Measurements from ENCODE around the gene TEX53.

Gene TEX53

DNA sequence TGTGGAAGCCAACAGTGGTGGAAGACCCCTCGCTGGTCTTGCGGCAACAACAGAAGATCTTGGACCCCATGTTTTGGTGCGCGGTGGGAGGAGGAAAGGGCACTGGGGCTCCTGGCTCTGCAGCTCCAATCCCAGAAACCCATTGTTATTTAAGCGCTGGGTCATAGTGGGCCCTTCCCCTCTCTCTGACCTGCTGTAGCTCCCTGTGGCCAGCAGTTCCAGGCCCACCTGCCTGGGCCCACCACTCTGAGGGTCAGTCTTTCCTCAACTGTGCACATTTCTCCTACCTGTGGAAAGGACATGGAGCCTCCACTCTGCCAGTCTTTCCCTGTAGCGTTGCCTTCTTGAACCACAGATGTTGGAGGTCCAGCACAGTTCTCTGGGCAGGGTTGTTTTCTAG, at the start of gene TEX53:
TSS of gene TEX53 (minus strand) at position 101 of the 400 bp plus-strand sequence. CDS start at position 70, 31 bp downstream.
- no peak for DNase-seq (ENCODE audit: low read depth)

DNA sequence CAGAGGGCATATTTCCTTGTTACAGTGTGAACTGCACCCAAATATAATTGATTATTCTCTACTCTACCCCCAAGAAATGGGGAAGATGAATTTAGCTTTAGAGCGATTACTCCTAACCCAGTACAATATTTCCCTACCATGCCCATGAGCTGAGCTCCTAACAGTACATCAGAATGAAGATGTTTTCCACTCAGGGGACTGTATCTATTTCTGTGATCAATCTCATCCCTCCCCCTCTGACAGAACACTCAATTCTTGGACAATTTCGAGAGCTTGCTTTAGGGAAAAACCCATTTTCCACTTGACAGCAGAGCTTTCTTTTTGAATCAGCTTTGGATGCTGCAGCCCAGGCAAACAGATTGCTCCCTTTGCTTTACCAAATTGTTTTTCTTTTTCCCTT, 49.1 kb upstream of the TEX53 start:
- no peak for DNase-seq (ENCODE audit: low read depth)

DNA sequence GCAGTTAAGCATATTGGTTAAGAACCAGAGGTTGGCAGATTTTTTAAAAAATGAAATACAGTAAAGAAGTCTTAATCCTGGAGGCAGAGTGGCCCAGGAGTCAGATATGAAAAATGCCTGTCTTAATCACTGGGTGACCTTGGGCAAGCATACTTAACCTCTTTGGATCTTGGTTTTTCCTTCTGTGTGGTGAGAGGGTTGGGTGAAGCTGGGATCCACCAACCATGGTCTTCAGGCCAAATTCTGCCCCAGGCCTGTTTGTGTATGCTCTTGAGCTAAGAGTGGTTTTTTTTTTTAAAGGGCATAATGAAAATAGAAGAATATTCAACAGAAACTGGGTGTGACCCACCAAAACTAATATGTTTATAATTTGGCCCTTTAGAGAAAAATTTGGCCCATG, 44.4 kb upstream of the TEX53 start:
- peak; percentile 40 for DNase-seq (ENCODE audit: low read depth)

DNA sequence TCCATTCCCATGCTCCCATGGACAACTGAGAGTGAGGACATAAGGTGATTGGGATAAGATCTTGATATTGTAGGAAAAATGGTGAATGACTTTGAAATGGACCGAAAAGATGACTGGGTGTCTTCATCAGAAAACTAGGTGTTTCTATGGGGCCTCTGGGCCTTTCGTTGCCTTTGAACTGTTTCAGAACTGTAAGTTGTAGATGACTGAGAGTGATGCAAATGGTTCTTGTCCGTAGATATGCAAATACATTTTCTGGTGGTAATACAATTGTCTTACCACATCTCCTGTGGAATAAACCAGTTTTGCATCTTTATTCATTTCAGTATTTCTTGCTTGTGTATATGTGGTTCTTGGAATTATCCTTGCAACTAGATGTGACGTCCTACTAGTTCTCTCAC, 40.3 kb upstream of the TEX53 start:
- DNase-seq (ENCODE audit: low read depth): no peak

DNA sequence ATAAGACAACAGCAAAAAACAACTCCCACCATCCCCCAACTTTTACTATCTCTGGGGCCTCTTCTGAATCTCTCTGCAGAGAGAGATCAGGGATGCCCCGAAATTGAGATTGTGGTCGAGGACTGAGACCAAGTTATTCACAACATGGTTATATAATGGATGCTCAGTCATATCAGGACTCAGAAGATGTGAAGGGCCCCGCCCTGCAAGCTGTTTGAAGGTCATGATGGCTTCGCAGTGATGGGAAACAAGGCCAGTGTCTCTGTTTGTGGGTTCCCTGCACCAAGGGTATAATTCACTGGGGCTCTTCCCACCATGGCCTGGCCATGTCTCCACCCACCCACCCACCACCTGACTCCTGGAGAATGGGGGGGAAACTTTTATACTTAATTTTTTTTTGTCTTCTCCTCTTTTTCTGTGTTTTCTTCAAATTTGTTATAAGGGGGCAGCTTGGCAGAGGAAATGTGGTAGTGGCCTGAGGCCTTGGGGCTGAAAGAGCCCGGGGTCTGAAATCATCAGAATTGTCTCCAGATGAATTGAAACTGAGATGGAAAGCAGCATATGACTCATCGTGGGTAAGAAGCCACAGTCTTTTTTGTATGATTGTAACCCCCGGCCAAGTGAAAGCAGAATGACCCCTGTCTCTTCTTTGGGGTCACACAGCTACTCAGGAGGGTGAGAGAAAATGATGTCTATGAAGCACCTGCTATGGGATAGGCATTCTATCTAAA, 39.4 kb upstream of the TEX53 start:
- DNase-seq (ENCODE audit: low read depth): peak; percentile 82

DNA sequence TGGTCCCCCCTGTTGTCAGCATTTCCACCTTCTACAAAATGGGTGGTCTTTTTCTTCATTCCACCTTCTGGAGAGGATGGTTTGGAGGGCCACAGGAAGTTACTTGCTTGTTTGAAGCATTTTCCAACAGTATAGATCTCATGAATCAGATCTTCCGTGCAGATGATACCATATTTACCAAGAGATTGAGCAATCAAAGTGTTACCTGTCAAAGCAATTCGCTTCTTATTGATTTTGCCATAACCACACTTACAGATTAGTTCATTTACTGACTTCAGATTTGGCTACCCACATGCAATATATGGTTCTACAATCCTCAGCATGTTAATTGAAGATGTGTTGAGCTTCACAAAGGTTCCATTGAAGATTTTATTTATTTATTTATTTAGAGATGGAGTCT, 38.3 kb upstream of the TEX53 start:
- no peak for DNase-seq (ENCODE audit: low read depth)

DNA sequence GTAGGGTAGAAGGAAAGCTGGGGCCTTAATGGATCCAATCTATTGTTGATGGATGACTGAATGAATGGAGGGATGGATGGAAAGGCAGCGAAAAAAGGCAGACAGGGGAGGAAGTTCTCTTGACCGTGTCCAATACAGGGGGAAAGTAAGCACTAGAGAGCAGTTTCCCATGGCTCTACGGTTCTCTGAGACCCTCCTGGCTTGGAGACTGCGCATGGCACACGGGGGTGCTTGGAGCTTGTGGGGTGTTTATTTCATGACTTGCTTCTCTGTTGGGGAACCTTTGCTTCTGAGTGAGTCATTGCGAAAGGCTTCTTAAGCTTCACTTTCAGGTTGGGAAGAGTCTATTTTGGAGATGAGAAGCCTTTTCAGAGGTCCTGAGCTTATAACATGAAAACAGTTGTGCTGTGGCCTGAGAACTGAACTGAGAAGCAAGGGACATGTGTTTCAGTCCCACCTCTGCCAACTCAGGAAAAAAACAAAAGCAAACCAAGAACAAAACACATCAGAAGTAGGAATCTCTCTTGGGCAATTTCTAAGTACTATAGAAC, 37.2 kb upstream of the TEX53 start:
- DNase-seq (ENCODE audit: low read depth): peak; percentile 47

DNA sequence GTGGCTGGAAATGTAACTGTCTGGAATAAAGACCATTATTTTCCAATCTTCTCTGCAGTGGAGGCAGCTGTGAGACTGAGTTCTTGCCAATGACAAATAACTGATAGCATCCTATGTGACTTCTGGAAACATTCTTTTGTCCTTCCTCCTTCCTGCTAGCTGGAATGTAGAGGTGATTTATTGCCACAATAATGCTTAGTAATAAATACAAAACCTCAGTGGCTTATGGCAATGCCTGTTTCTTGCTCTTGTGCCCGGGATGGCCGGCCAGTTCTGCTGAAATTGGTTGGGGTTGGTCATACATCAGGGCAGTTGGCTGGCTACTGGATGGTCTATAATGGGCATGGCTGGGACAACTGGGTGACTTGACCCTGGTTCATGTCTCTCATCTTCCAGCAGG, 36.5 kb upstream of the TEX53 start:
- DNase-seq (ENCODE audit: low read depth): peak; percentile 81

DNA sequence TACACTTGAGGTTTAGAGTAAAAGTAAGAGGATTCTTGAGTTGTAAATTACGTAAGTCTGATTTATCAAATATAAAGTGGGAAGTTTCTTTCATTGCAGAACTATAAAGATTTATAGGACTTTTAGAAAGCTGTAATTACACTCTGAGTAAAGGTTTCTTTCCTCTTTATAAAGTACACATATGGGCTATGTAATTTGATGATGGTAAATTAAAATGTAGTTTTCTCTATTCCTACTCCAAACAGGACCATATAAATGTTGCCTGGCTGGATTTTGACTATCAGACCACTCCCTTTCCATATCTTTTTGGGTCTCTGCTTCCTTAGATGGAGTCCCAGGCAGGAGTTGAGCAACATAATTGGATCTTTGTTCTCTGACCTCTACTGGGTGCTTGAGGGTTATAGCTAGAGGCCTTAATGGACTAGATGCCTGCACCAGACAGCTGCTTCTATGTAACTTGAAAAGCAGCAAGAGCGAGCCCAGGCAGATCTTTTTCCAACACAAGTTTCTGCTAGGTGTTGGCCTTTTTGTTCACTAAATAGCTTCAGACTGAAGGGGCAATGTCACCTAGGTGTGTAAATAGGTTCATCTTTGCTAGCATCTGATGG, 35.7 kb upstream of the TEX53 start:
- no peak for DNase-seq (ENCODE audit: low read depth)

DNA sequence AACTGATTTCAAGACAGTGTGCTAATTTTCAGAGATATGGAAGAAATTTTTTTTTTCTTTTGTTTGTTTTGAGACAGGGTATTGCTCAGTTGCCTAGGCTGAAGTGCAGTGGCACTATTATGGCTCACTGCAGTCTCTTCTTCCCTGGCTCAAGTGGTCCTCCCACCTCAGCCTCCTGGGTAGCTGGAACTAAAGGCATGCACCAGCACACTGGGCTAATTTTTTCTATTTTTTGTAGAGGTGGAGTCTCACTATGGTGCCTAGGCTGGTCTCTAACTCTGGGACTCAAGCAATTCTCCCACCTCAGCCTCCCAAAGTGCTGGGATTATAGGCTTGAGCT, 34.3 kb upstream of the TEX53 start:
- DNase-seq (ENCODE audit: low read depth): no peak

DNA sequence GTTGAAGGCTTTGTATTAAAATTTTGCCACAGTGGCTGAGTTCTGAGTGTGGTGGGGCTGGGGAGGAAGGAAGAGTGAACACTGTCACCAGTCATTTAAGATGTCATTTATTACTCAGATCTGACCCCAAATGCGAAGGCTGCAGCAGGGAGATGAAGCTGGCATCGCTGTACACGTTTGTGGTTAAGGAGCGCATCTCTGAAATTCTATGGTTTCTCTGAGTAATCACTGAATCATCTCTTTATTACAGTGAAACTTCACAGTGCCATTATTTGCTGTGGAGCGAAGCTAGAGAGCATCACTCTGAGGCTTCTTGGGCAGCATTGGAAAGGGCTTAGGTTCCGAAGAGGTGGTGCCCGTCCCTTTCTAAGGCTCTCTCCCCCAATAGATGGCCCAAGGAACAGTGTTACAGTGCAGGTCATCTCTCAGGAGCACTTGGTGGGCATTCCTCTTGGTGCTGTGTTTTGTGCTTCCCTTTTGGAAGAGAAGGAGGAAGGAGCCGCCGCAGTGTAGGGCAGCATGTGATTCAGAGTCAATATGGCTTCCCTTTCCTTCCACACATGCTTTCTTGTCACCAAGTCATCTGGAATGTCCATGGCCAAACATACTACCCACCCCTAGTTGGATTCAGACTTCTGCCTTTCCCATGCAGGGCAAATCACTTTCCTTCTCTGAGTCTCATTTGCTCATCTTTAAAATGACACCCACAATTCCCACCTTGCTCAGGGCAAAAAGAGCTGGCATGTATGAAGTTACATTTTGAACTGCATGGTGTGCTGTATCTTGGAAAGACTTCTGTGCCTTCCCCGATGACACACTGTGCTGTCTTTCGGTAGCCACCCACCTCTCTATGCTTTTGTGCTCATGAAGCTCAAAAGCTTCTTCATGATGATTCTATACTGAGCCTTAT, 33.7 kb upstream of the TEX53 start:
- DNase-seq (ENCODE audit: low read depth): peak; percentile 98

DNA sequence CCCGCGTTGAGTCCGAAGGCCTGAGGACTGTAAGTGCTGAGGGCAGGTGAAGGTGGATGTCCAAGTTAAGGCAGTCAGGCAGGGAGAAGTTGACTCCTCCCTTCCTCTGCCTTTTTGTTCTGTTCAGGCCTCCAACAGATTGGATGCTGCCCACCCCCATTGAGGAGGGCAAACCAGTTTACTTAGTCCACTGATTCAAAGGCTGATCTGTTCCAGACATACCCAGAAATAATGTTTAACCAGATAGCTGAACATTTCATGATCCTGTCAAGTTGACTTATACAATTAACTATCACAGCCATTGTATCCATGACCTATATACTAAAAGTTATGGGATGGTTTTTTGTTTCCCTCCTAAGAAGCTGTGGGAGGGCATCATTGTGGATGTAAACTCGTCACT, 32.7 kb upstream of the TEX53 start:
- no peak for DNase-seq (ENCODE audit: low read depth)

DNA sequence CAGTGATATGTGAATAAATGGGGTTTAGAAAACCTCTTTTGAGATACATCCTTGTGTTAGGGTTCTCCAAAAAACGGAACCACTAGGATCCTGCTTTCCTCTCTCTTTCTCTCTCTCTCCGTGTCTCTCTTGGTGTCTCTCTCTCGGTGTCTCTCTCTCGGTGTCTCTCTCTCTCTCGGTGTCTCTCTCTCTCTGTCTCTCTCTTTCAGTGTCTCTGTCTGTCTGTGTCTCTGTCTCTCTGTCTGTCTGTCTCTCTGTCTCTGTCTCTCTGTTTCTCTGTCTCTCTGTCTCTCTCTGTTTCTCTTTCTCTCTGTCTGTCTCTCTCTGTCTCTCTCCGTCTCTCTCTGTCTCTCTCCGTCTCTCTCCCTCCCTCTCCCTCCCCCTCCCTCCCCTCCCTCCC, 32.2 kb upstream of the TEX53 start:
- DNase-seq (ENCODE audit: low read depth): no peak

DNA sequence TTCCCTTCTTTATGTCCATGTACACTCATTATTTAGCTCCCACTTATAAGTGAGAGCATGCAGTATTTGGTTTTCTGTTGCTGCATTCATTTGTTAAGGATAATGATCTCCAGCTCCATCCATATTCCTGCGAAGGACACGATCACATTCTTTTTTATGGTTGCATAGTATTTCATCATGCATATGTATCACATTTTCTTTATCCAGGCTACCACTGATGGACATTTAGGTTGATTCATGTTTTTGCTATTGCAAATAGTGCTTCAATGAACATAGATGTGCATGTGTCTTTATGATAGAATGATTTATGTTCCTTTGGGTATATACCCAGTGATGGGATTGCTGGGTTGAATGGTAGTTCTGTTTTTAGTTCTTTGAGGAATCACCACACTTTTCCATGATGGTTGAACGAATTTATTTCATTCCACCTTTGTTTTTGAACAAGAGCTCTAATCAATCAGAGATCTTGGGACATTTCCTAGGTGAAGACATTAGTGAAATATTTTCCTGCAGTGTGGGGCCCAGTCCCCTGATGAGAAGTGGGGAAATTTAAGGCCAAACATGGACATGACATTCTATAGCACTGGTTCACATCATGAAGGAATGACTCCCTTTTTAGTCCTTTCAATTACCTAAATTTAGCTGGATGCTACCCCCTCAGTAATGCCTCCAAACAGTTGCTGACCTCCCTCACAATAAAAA, 31.5 kb upstream of the TEX53 start:
- DNase-seq (ENCODE audit: low read depth): no peak

DNA sequence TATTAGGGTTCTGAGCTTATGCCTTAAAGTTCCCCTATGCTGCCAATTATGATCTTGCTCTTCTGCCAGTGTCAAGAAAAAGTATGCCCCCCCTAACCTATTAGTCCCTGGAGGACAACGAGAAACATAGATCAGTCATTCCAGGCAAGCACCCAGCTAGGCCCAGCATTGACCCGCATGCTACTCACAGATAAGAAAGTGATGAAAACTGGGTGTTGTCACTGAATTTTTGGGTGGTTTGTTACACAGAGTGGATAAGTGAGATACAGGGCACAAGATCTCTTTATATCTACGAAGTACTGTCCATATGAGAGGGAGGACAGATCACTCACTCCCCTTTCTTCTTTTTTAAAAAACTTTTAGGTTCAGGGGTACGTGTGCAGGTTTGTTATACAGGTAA, 30.8 kb upstream of the TEX53 start:
- no peak for DNase-seq (ENCODE audit: low read depth)

DNA sequence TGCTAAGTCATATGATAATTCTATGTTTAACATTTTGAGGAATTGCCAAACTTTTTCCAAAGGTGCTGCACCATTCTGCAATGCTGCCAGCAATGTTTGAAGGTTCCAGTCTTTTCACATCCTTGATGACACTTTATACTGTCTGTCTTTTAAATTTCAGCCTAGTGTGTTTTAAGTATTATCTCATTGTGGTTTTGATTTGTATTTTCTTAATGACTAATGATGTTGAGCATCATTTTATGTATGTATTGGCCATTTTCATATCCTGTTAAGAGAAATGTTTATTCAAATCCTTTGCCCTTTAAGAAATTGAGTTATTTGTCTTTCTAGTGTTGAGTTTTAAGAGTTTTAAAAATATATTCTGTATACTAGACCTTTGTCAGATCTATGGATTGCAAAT, 29.4 kb upstream of the TEX53 start:
- peak; percentile 82 for DNase-seq (ENCODE audit: low read depth)

DNA sequence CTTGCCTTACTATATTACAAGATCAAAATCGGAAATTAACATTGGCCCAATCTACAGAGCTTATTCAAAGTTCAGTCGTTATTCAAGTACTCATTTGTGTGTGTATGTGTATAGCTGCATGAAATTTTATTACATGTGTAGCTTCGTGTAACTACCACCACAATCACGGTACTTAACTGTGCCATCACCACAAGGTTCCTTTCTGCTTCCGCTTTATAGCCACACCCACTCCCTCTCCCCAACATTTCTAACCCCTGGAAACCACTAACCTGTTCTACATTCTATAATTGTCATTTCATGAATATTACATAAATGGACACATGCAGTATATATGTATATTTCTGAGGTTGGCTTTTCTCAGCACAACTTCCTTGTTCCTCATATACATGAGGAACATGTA, 28.3 kb upstream of the TEX53 start:
- DNase-seq (ENCODE audit: low read depth): no peak

DNA sequence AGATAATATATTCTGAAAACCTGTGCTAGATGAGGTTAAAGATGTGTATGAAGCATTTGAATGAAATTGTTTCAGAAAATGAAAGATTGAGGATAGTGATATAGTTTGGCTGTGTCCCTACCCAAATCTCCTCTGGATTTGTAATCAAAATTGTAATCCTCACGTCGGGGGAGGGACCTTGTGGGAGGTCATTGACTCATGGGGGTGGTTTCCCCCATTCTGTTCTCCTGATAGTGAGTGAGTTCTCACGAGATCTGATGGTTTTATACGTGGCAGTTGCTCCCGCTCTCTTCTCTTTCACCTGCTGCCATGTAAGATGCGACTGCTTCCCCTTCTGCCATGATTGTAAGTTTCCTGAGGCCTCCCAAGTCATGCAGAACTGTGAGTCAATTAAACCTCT, 26.4 kb upstream of the TEX53 start:
- no peak for DNase-seq (ENCODE audit: low read depth)

DNA sequence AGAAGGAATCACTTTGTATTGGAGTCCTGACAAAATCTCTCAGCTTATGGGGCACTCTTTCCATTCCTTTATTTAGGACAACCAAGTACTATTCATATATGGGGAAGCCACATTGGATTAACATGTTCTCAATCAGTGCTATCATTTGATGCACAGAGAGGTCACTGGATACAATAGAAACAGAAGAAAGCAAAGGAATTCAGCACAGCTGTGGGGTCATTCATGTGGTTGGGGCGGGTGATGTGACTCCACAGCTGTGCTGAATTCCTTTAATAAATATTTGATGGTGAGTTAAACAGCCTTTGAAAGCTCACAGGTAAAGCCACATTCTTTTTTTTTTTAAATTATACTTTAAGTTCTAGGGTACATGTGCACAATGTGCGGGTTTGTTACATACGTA, 25.2 kb upstream of the TEX53 start:
- no peak for DNase-seq (ENCODE audit: low read depth)

DNA sequence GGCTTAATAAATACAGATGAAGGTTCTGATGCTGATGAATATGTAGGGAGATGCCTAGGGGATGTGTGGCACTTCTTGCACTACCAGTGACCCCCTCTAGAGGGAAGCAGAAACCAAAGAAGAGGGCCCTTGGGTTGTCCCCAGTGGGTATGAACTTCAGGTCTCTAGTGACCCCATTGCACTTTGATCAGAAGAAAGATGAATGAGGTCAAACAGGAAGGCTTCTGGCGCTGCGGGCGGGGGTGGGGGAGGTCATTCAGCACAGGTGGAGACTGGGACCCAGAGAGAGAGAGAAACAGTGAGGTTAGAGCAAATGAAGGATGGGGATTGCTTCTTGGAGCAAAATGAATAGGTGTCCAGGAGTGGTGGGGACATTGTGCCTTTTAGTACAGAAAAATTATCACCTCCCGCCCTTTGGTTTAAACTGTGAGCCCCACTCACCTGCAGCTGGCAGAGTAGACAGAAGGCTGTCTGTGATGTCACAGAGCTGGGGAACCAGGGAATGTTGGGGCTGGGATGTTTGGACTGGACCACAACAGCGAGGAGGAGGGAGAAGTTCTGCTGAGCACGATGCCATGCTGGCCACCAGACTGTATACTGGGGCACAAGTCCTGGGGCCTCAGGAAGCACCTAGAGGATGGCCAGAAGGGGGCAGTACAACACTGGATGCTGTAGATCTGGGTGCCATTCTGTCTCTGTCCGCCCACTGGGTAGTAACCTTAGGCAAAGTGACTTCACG, 24.2 kb upstream of the TEX53 start, which contains the start of gene TEX48:
TSS of gene TEX48 (minus strand) at position 599 of the 739 bp plus-strand sequence. CDS start 10,469 bp downstream, outside the sequence.
- peak; percentile 87 for DNase-seq (ENCODE audit: low read depth)
